Cardiac fibroblast (primary cell): ENCODE data around the gene GRAMD4.

Source experiments
- DNase-seq, 2 donors: peaks; one replicate each; pipeline versions ENCODE4 v3.0.0 to v3.0.0-alpha.2; 2010; ENCODE audit warnings: low read depth in 2 of 2
- H3K4me3 ChIP-seq, 2 donors: replicated peaks in 1 of 2; 1 replicate in 1 of 2; 2 replicates in 1 of 2; pipeline ENCODE4 v1.5.1; 2011; ENCODE audit warnings: low read depth in 2 of 2, low read length in 2 of 2, mild to moderate bottlenecking in 2 of 2, moderate library complexity in 1 of 2
- CTCF ChIP-seq: IDR thresholded peaks from one replicate; pipeline ENCODE4 v1.5.1; 2011; ENCODE audit warnings: low read depth, mild to moderate bottlenecking, low read length, inconsistent platforms

GRAMD4 gene

GRCh38 chr22:46676881-46677280 lies 56.7 kb downstream of the GRAMD4 start:
- no peak for TF ChIP-seq CTCF
- no peak for DNase-seq

GRCh38 chr22:46677323-46678002 lies 57.3 kb downstream of the GRAMD4 start:
- DNase-seq, result no peak
- TF ChIP-seq CTCF, result no peak

More at GRCh38 chr22:46676881-46677280, 56.7 kb downstream of the GRAMD4 start:
- H3K4me3 ChIP-seq, result no peak overlapping the region

GRCh38 chr22:46678003-46678657 lies 57.9 kb downstream of the GRAMD4 start:
- H3K4me3 ChIP-seq, result no peak overlapping the region
- no peak for DNase-seq
- no peak for TF ChIP-seq CTCF

More at GRCh38 chr22:46677323-46678002, 57.3 kb downstream of the GRAMD4 start:
- H3K4me3 ChIP-seq, result no peak overlapping the region

- no peak overlapping the region for H3K4me3 ChIP-seq
- no peak for TF ChIP-seq CTCF
- peak in 1 of 2 donors; percentile 16 for DNase-seq
These were observed 58.9 kb downstream of the GRAMD4 start for GRCh38 chr22:46678785-46679700.

GRCh38 chr22:46679706-46680269 lies 59.6 kb downstream of the GRAMD4 start:
- H3K4me3 ChIP-seq, result no peak overlapping the region
- DNase-seq, result no peak
- TF ChIP-seq CTCF, result no peak

- H3K4me3 ChIP-seq, result no peak overlapping the region
- TF ChIP-seq CTCF, result peak; percentile 43
- DNase-seq, result no peak
These were observed 60.8 kb downstream of the GRAMD4 start for GRCh38 chr22:46681010-46681409.
